Fibroblast of the aortic adventitia (primary cell): ENCODE measurements around the gene PIK3IP1. TPM values are rescaled to one million over a fixed set of nuclear protein-coding genes. Genes with fewer than 3 reads are reported as not detected.

Experiments
- DNase-seq: peaks from one replicate; pipeline ENCODE4 v3.0.0-alpha.2; 2010; ENCODE audit warnings: low read depth
- H3K4me3 ChIP-seq: 2 replicates; pipeline ENCODE4 v1.5.1; 2011; ENCODE audit warnings: low read depth, mild to moderate bottlenecking, control low read depth, low read length, moderate library complexity
- CTCF ChIP-seq: IDR thresholded peaks from 2 replicates; pipeline ENCODE4 v1.5.1; 2011; ENCODE audit warnings: mild to moderate bottlenecking, low read length, control low read depth, inconsistent platforms; ENCODE audit not compliant: insufficient read depth
- total RNA-seq: library from RNA; depleted of rRNA; stranded (reverse); fragments of >200 nt; gene quantifications from 2 replicates; pipeline ENCODE4 v1.2.3, GENCODE V29; 2012; ENCODE audit warnings: low replicate concordance

The PIK3IP1 gene
- total RNA-seq, 1 donor, result 13.2 TPM

GRCh38 chr22:31337178-31337577 lies 44.9 kb upstream of the PIK3IP1 start:
- H3K4me3 ChIP-seq, result no peak overlapping the region
- TF ChIP-seq CTCF, result no peak
- no peak for DNase-seq

- no peak for DNase-seq
These were observed 42.0 kb upstream of the PIK3IP1 start for GRCh38 chr22:31334329-31334728.

GRCh38 chr22:31333641-31334040 lies 41.4 kb upstream of the PIK3IP1 start:
- DNase-seq, result peak; percentile 20
- no peak for TF ChIP-seq CTCF
- H3K4me3 ChIP-seq, result no peak overlapping the region

More at GRCh38 chr22:31334329-31334728, 42.0 kb upstream of the PIK3IP1 start:
- H3K4me3 ChIP-seq, result no peak overlapping the region
- no peak for TF ChIP-seq CTCF

DNA sequence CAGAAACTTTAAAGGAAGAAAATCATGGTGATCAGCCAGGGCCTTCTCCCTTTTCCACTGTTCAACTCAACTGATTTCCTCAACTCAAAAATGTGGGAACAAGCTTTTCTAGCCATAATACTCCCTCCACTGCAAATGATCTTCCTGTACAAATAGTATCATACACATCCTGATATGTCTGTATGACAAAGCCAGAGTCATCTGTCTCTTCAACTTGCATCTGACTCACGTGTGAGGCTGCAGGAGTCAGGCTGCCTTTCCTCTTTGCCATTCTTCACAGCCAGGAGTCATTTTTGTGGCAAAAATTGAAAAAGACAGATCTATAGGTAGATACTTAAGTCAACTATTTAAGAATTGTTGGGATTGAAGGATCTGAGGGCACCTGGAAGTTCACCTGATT lies 40.6 kb upstream of the PIK3IP1 start:
- no peak for TF ChIP-seq CTCF
- no peak for DNase-seq
- no peak overlapping the region for H3K4me3 ChIP-seq

GRCh38 chr22:31332010-31332409 lies 39.7 kb upstream of the PIK3IP1 start:
- no peak for TF ChIP-seq CTCF
- no peak overlapping the region for H3K4me3 ChIP-seq
- DNase-seq, result no peak

DNA sequence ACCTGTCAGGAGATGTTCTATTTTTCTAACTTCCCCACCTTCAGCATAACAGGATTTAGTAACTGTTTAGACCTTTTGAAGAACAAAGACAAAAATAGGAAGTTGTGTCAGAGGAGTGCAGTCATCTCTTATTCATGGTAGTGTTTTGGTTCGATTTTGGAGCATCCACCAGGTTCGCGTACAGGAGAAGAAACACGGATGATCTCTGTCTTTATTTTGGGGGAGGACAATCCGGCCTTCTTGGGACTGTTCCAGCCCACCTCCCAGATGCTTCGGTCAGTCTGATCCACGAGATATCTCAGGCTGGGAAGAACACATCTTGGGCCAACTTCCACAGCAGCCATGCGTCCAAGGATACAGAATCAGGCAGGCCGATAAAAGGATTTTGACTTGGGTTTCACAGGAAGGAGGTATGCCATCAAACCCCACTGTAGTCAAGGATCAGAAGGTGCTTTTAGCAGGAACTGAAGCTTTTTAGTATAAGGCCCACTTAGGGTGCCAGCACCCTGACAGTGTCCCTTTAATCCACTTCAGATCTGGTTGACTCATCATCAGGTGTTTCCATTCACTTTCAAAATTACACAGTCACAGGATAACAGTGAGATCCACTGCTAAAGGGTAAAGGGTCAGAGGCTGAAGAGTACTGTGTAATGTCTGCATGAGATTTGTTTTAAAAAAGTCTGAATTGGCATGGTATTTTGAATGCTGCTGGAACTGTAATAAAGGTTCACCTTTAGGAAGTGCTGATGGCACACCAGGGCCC lies 37.3 kb upstream of the PIK3IP1 start:
- no peak for TF ChIP-seq CTCF
- no peak for DNase-seq
- H3K4me3 ChIP-seq, result no peak overlapping the region

- DNase-seq, result no peak
- no peak for TF ChIP-seq CTCF
These were observed 36.7 kb upstream of the PIK3IP1 start for GRCh38 chr22:31329029-31329428.

More at GRCh38 chr22:31329029-31329428, 36.7 kb upstream of the PIK3IP1 start:
- no peak overlapping the region for H3K4me3 ChIP-seq
